Fibroblast of skin of left biceps (primary cell): Measurements from ENCODE around the gene NISCH.

Experiments used
- DNase-seq, 2 experiments: peaks; one replicate each; pipeline ENCODE4 v3.0.0-alpha.2; 2013; ENCODE audit warnings: low read depth in 2 of 2

Gene NISCH

GRCh38 chr3:52472239-52473000 lies 17.0 kb downstream of the NISCH start:
- no peak for DNase-seq

GRCh38 chr3:52473026-52473425 lies 17.6 kb downstream of the NISCH start:
- no peak for DNase-seq

- DNase-seq, result no peak
Observed at GRCh38 chr3:52477076-52477795, 21.8 kb downstream of the NISCH start.

GRCh38 chr3:52477796-52478095 lies 22.3 kb downstream of the NISCH start:
- DNase-seq, result no peak

GRCh38 chr3:52479037-52479876 lies 23.9 kb downstream of the NISCH start:
- no peak for DNase-seq

- no peak for DNase-seq
Observed at GRCh38 chr3:52479877-52480575, 24.6 kb downstream of the NISCH start.

- DNase-seq, result no peak
Observed at GRCh38 chr3:52480768-52481715, 25.6 kb downstream of the NISCH start.

- DNase-seq, result no peak
Observed at GRCh38 chr3:52481819-52482521, 26.6 kb downstream of the NISCH start.

- no peak for DNase-seq
Observed at GRCh38 chr3:52483081-52483480, 27.7 kb downstream of the NISCH start.

GRCh38 chr3:52483577-52484381 lies 28.4 kb downstream of the NISCH start:
- DNase-seq, result peak; percentile 62 to 67

GRCh38 chr3:52484680-52485461 lies 29.5 kb downstream of the NISCH start:
- no peak for DNase-seq

GRCh38 chr3:52487050-52487787 lies 31.8 kb downstream of the NISCH start:
- DNase-seq, result no peak

GRCh38 chr3:52487788-52488691 lies 32.6 kb downstream of the NISCH start:
- no peak for DNase-seq

- DNase-seq, result no peak
Observed at GRCh38 chr3:52488746-52489145, 33.3 kb downstream of the NISCH start.

- DNase-seq, result no peak
Observed at GRCh38 chr3:52489453-52489852, 34.0 kb downstream of the NISCH start.

- DNase-seq, result no peak
Observed at GRCh38 chr3:52490035-52490938, 34.9 kb downstream of the NISCH start.
